ENCODE data around the gene TOP3A. TPM values are rescaled to one million over a fixed set of nuclear protein-coding genes. Genes with fewer than 3 reads are reported as not detected.
"Not testable (repeated sequence)": the region's sequence is repeated elsewhere in the genome, so short reads cannot be mapped to it uniquely, and the experiment has no call there.

The TOP3A gene
- total RNA-seq, 2 experiments from 2014 or later, result 61.5 to 61.7 TPM

DNA sequence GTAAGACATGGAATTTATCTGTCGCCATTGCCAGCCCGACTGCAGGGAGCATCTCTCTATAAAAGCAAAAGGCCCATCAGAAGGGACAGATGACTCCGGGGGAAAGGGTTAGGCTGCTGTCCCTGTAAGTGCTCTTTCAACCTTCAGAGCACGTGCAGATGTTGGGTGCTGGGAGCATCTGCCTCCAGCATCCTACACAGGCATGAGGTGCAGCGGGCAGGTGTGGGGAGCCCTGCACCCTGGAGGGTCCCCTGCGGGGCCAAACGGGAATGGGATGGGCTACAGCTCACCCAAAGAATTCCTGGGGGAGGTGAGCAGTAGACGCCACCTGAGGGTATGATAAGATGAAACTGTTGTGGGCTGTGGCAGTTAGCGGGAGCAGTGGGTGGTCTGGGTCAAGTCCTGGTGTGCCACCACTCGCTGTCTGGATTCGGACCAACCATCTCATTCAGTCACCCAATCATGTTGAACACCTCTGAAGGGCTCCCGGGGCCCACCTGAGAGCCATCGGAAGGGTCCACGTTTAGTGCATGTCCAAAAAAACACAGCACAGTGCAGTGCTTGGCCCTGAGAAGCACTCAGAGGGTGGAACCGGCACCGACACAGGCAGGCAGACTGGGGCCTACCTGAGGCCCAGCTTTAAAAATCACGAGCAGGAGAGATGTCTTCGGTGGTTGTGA lies 4.1 kb upstream of the TOP3A start:
- H3K4me1 Mint-ChIP-seq, result peaks cover 49% of the 10 kb centered on the region
- H3K36me3 Mint-ChIP-seq, result peaks cover 14% of the 10 kb centered on the region
- no peaks in the 10 kb centered on the region for H3K9me3 Mint-ChIP-seq
- peak overlapping the region; percentile 20 for H3K4me3 Mint-ChIP-seq
- no peak for DNase-seq
- H3K27ac Mint-ChIP-seq, result no peak overlapping the region
- no peak for ATAC-seq (ENCODE audit: low read depth)
- POLR2A ChIA-PET, result no interaction called here
- no peaks in the 10 kb centered on the region for H3K27me3 Mint-ChIP-seq

DNA sequence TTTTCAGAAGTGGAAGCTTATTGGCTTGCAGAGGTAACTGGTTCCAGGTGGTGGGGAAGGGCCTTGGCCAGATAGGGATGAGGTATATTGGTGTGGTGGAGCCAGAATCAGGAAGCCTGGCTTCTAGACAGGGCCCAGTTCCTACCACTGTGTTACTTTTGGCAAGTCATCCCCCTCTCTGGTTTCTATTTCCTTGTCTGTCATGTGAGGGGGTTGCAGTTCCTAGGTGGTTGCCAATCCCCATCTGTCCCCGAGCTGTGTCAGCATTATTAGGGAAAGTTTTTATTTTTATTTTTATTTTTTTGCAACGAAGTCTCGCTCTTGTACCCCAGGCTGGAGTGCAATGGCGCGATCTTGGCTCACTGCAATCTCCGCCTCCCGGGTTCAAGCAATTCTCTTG lies 3.3 kb upstream of the TOP3A start:
- POLR2A ChIA-PET, result interaction anchor here (0.5 to 0.6 kb wide), 2 partner anchors 14 to 1943 kb away, joined by 3 read pairs; no protein-coding TSS in a partner anchor
- Mint-ChIP-seq H3K4me3 (peak overlapping the region; percentile 97), H3K4me1 (peaks cover 57% of the 10 kb centered on the region), H3K36me3 (peaks cover 17% of the 10 kb centered on the region), H3K27ac (no peak overlapping the region), H3K27me3 (no peaks in the 10 kb centered on the region), H3K9me3 (no peaks in the 10 kb centered on the region)
- no peak for DNase-seq
- no peak for ATAC-seq (ENCODE audit: low read depth)

DNA sequence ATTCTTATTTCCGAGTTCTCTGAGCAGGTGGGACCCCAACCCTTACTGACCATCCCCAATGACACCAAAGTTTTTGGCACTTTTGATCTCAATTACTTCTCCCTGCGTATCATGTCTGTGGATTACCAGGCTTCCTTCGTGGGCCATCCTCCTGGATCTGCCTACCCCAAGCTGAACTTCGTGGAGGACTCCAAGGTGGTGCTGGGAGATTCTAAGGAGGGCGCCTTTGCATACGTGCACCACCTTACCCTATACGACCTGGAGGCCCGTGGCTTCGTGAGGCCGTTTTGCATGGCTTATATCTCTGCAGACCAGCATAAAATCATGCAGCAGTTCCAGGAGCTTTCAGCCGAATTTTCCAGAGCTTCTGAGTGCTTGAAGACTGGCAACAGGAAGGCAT lies 1.2 kb upstream of the TOP3A start:
- H3K9me3 Mint-ChIP-seq, result no peaks in the 10 kb centered on the region
- ATAC-seq (ENCODE audit: low read depth), result no peak
- peaks cover 64% of the 10 kb centered on the region for H3K4me1 Mint-ChIP-seq
- H3K36me3 Mint-ChIP-seq, result peaks cover 27% of the 10 kb centered on the region
- peak overlapping the region; percentile 99 for H3K27ac Mint-ChIP-seq
- DNase-seq, result no peak
- POLR2A ChIA-PET, result interaction anchor here (0.6 to 1.7 kb wide), 3 partner anchors 12 to 57 kb away, joined by 4 to 5 read pairs (median 4); no protein-coding TSS in a partner anchor
- H3K27me3 Mint-ChIP-seq, result no peaks in the 10 kb centered on the region
- H3K4me3 Mint-ChIP-seq, result peak overlapping the region; percentile 97

DNA sequence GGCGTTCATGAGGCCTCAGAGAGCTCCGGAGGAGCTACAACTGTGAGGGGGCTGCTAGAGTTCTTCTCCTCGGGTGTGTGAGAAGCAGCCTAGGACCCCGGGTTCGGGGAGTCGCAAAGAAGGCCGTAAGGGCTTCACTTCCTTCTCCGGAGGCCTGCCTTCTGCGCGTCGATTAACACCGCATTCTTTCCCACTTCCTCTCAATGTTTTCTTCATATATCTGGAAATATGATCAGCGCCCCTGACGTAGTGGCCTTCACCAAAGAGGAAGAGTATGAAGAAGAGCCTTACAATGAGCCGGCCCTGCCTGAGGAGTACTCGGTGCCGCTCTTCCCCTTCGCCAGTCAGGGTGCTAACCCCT lies 748 bp upstream of the TOP3A start:
- peak overlapping the region; percentile 97 for H3K4me3 Mint-ChIP-seq
- peaks cover 29% of the 10 kb centered on the region for H3K36me3 Mint-ChIP-seq
- no peaks in the 10 kb centered on the region for H3K27me3 Mint-ChIP-seq
- H3K27ac Mint-ChIP-seq, result peak overlapping the region; percentile 99
- POLR2A ChIA-PET, result interaction anchor here (1.6 to 1.7 kb wide), 2 partner anchors 13 to 17 kb away, joined by 4 to 5 read pairs; no protein-coding TSS in a partner anchor
- no peaks in the 10 kb centered on the region for H3K9me3 Mint-ChIP-seq
- DNase-seq (no peak), ATAC-seq (ENCODE audit: low read depth) (peak; percentile 27)
- H3K4me1 Mint-ChIP-seq, result peaks cover 63% of the 10 kb centered on the region

DNA sequence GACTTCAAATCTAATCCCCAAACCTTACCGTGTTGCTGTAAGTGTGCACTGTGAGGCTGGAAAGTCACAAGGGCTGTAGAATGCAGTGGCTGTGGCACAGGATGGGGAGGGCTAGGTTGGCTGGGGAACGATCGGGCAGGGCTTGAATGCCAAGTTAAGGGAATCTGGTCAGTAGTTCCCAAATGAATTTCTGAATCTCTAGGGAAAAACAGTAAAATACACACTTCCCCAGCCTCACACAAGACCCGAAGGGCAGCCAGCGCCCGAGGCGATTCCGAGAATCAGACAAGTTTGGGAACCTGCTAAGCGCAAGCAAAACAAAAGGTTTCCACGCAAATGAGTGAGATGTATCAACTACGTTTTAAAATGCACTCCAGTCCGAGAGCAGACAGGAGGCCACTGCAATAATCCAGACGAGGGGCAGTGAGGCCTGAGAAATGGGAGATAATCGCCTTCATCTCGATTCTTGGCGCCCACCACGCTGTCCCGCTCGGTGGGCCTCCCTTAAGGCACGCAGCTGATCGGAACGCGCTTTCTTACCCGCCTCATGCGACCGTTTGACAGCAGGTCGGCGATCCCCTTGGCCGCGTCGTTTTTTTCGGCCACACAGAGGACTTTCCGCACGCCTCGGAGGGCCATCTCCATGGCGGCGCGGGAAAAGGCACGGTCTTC lies 599 bp downstream of the TOP3A start:
- no peak for ATAC-seq (ENCODE audit: low read depth)
- DNase-seq, result no peak
- Mint-ChIP-seq H3K9me3 (no peaks in the 10 kb centered on the region), H3K27me3 (no peaks in the 10 kb centered on the region), H3K4me1 (peaks cover 56% of the 10 kb centered on the region), H3K27ac (peak overlapping the region; percentile 99), H3K36me3 (peaks cover 34% of the 10 kb centered on the region), H3K4me3 (peak overlapping the region; percentile 97)
- POLR2A ChIA-PET, result interaction anchor here (0.7 to 1.6 kb wide), 6 partner anchors 12 to 64 kb away, joined by 3 to 9 read pairs (median 6); partner anchors contain the start of genes FLII and SHMT1

DNA sequence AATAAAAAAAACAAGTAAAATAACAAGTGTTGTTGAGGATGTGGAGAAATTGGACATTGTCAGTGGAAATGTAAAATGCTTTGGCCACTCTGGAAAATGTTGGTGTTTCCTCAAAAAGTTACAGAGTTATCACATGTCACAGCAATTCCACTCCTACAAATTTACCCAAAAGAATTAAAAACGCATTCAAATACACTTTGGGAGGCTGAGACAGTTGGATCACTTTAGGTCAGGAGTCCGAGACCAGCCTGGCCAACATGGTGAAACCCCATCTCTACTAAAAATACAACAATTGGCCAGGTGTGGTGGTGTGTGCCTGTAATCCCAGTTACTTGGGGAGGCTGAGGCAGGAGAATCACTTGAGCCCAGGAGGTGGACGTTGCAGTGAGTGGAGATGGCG lies 5.6 kb downstream of the TOP3A start:
- POLR2A ChIA-PET, result no interaction called here
- no peak for DNase-seq
- H3K27me3 Mint-ChIP-seq, result no peaks in the 10 kb centered on the region
- no peak for ATAC-seq (ENCODE audit: low read depth)
- no peak overlapping the region for H3K4me3 Mint-ChIP-seq
- no peaks in the 10 kb centered on the region for H3K9me3 Mint-ChIP-seq
- peaks cover 29% of the 10 kb centered on the region for H3K4me1 Mint-ChIP-seq
- H3K36me3 Mint-ChIP-seq, result peaks cover 31% of the 10 kb centered on the region
- H3K27ac Mint-ChIP-seq, result no peak overlapping the region

DNA sequence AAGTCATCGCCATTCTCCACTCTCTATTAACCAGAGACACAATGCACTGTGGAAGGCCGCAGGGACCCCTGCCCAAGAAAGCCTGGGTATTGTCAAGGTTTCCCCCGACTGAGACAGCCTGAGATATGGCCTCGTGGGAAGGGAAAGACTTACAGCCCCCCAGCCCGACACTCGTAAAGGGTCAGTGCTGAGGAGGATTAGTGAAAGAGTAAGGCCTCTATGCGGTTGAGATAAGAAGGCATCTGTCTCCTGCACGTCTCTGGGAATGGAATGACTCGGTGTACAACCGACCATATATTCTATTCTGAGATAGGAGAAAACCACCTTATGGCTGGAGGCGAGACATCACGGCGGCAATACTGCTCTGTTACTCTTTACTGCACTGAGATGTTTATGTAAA lies 11.6 kb downstream of the TOP3A start:
- H3K4me3 Mint-ChIP-seq; H3K4me1 Mint-ChIP-seq; H3K9me3 Mint-ChIP-seq; ATAC-seq (ENCODE audit: low read depth); DNase-seq; H3K27me3 Mint-ChIP-seq; H3K27ac Mint-ChIP-seq; POLR2A ChIA-PET: not testable (repeated sequence)
- peaks cover 15% of the 10 kb centered on the region for H3K36me3 Mint-ChIP-seq

DNA sequence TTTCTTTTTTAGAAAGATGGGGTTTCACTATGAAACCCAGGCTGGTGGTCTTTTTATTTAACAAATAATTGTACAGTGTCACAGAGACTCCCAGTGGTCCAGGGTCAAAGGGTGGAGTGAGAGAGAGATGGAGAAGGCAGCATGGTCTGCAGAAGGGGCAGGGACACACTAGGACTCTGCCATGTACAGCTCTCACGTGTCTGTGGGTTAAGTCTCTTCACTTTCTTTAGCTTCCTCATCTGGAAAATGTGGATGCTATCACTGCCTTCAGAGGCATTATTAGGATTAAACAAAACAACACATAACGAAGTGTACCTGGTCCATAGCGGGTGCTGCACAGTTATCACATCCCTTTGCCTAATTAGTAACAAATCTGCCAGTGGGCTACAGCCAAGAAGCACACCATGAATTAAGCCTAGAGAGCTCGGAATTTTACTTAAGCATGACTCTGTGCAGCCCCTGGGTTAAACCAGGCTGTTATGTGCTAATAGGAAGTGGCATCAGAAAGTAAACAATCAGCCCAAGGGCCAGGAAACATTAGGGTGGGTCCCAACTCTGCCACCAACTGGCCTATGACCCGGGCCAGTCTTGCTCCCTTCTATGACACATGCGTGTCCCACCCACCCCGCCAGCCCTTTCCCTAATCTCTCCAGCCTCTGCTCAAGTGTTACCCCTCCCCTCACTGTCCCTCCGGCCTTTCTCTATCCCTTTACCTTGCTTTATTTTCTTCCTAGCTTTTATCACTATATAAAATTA lies 13.9 kb downstream of the TOP3A start:
- no peaks in the 10 kb centered on the region for H3K27me3 Mint-ChIP-seq
- ATAC-seq (ENCODE audit: low read depth) (no peak), DNase-seq (no peak)
- POLR2A ChIA-PET, result no interaction called here
- no peak overlapping the region for H3K27ac Mint-ChIP-seq
- H3K4me3 Mint-ChIP-seq, result no peak overlapping the region
- H3K36me3 Mint-ChIP-seq, result peaks cover 18% of the 10 kb centered on the region
- no peaks in the 10 kb centered on the region for H3K9me3 Mint-ChIP-seq
- no peaks in the 10 kb centered on the region for H3K4me1 Mint-ChIP-seq

DNA sequence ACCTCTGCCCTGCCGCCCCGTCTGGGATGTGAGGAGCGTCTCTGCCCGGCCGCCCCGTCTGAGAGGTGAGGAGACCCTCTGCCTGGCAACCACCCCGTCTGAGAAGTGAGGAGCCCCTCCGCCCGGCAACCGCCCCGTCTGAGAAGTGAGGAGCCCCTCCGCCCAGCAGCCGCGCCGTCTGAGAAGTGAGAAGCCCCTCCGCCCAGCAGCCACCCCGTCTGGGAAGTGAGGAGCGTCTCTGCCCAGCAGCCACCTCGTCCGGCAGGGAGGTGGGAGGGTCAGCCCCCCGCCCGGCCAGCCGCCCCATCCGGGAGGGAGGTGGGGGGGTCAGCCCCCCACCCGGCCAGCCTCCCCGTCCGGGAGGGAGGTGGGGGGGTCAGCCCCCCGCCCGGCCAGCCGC lies 16.7 kb downstream of the TOP3A start:
- H3K4me3 Mint-ChIP-seq; H3K9me3 Mint-ChIP-seq; H3K27ac Mint-ChIP-seq; POLR2A ChIA-PET; DNase-seq; H3K27me3 Mint-ChIP-seq; H3K4me1 Mint-ChIP-seq; ATAC-seq (ENCODE audit: low read depth): not testable (repeated sequence)
- H3K36me3 Mint-ChIP-seq, result peaks cover 21% of the 10 kb centered on the region

DNA sequence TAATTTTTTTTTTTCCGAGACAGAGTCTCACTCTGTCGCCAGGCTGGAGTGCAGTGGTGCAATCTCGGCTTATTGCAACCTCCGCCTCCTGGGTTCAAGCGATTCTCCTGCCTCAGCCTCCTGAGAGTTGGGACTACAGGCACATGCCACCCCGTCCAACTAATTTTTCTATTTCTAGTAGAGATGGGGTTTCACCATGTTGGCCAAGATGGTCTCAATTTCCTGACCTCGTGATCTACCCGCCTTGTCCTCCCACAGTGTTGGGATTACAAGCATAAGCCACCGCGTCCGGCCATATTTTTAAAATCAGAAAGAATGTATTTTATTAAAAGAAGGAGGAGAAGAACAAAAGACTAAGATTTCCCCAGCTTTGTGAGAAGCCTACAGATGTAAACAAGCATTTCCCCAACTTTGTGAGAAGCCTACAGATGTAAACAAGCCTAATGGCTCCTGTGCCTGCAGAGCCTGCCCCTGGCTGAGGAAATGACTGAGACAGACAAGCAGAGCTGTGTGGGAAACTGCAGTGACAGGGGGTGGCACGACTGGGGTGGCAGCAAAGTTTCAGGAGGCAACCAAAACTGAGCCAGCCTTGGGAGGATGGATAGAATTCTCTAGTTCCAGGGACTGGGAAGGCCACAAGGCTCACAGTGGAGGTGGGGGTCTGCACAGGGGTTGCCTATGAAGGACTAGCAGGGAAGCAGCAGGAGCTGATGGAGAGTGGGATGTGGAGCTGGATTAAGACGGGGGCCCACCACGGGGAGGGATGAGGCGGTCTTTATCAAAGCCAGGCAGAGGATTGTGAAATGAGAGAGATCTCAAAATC lies 22.9 kb downstream of the TOP3A start:
- Mint-ChIP-seq H3K27me3 (no peaks in the 10 kb centered on the region), H3K4me3 (no peak overlapping the region), H3K36me3 (peaks cover 27% of the 10 kb centered on the region), H3K9me3 (no peaks in the 10 kb centered on the region), H3K4me1 (no peaks in the 10 kb centered on the region), H3K27ac (no peak overlapping the region)
- ATAC-seq (ENCODE audit: low read depth) (no peak), DNase-seq (no peak)
- POLR2A ChIA-PET, result no interaction called here

DNA sequence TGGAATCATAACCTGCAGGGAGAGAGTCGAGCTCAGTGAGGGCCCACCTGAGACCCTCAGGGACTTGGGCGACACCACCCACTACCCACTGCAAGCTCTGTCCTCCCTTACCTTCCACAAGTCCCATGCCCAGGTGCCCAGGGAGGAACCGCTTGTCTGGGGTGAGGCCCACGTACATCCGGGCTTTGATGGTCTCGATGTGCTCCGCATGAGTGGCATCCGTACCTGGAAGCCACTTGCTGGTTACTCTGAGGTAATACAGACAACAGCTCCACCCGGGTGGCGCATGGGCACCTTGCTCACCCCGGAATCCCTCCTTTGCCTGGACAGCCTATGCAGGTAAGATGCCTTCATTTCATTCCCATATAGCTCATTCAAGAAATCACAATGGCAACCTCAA lies 29.5 kb downstream of the TOP3A start:
- POLR2A ChIA-PET, result no interaction called here
- no peaks in the 10 kb centered on the region for H3K27me3 Mint-ChIP-seq
- H3K4me3 Mint-ChIP-seq, result no peak overlapping the region
- no peak for DNase-seq
- no peak overlapping the region for H3K27ac Mint-ChIP-seq
- no peaks in the 10 kb centered on the region for H3K9me3 Mint-ChIP-seq
- H3K36me3 Mint-ChIP-seq, result peaks cover 22% of the 10 kb centered on the region
- ATAC-seq (ENCODE audit: low read depth), result no peak
- no peaks in the 10 kb centered on the region for H3K4me1 Mint-ChIP-seq

DNA sequence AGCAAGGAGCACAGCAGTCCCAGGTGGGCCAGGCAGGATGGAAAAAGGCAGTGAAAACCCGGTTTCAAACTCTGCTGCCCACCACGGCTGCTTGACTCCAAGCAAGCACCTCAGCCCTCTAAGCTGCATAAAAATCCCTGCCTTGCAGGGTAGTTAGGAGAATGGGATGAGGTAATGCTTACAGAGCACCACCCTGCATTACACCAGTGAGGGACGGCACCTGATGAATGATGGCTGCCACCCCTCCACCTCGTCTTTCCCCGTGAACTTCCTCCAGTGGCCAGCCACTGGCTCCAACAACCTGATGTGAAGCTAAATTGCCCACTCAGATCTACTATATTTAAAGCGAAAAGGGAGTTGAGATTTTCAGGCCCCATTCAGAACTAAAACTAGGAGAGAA lies 33.0 kb downstream of the TOP3A start:
- Mint-ChIP-seq H3K9me3 (no peaks in the 10 kb centered on the region), H3K36me3 (peaks cover 18% of the 10 kb centered on the region), H3K4me3 (no peak overlapping the region), H3K27me3 (no peaks in the 10 kb centered on the region), H3K4me1 (no peaks in the 10 kb centered on the region), H3K27ac (no peak overlapping the region)
- POLR2A ChIA-PET, result no interaction called here
- DNase-seq, result no peak
- ATAC-seq (ENCODE audit: low read depth), result no peak

DNA sequence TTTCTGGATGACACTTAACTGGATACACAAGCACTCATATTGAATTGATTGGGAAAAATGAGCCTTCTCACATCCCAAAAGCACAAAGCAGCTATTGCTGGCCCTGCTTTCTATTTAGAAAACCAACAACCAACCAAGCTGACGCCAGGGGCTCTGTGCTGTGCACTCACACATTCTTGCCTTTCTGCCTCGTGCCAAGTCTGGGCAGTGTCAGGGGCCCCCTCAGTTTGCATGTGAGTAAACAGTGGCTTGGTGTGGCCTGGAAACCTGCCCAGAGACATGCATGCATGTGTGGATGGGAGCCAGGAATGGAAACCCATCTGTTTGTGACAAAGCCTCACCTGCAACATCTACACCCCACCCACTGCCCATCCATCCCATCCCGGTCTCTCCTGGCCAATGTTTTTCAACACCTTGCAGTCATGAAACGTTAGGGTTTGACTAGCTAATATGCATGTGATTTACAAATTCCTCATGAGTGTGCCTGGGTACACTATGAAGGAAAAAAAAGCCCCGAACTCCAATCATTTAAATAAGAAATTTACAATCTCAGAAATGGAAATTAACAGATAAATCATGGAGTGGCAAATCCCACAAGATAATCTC lies 33.9 kb downstream of the TOP3A start:
- POLR2A ChIA-PET, result no interaction called here
- Mint-ChIP-seq H3K9me3 (no peaks in the 10 kb centered on the region), H3K4me1 (no peaks in the 10 kb centered on the region), H3K36me3 (peaks cover 18% of the 10 kb centered on the region), H3K27me3 (no peaks in the 10 kb centered on the region), H3K4me3 (no peak overlapping the region), H3K27ac (no peak overlapping the region)
- ATAC-seq (ENCODE audit: low read depth) (no peak), DNase-seq (no peak)

All from activated naive CD8-positive, alpha-beta T cell treated with anti-CD3 and anti-CD28 coated beads, Interleukin-2, amount 10 ng/mL, durations not matched to agents 7 days and 5 days (primary cell).